Urothelium cell line (cell line): ENCODE results near the gene CCDC27.
"Not testable (repeated sequence)": the region's sequence is repeated elsewhere in the genome, so short reads cannot be mapped to it uniquely, and the experiment has no call there.

Experiments
- DNase-seq: peaks from one replicate; pipeline ENCODE4 v3.0.0; 2011; ENCODE audit warnings: low spot score, mixed read lengths
- FAIRE-seq: peaks from 2 replicates; lab custom pipeline; 2011; peaks lifted over from hg19 to GRCh38; lab: Jason Lieb, UNC

Gene CCDC27

DNA sequence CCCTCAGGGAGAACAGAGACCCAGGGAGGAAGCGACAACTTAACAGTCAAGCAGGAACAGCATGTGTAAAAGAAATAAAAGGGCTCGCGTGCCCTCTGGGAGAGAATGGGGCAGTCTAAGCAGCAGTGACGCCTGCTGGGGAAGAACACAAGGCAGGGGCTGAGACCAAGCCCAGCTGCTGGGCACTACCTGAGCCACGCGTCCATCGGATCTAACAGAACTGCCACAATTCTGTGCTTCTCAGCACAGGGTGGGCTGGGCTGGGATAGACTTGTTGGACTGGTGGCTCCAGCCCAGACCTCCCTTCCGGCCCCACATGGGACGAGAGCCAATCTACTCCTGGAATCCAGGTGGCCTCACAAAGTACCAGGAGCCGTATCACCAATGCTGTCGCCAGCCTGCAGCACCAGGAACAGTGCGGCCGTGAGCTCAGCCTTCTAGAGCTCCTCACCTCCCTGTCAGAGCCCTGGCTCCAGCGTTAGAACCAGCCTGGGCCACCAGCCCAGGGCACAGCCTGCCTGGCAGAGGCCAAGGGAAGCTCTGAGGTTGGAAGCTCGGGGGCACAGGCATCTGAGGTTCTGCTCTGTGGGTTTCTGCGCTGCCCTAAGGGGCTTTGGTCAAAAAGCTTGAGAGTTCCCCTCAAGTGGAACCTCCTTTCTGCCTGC is 36.6 kb downstream of the CCDC27 start:
- FAIRE-seq = no peak

DNA sequence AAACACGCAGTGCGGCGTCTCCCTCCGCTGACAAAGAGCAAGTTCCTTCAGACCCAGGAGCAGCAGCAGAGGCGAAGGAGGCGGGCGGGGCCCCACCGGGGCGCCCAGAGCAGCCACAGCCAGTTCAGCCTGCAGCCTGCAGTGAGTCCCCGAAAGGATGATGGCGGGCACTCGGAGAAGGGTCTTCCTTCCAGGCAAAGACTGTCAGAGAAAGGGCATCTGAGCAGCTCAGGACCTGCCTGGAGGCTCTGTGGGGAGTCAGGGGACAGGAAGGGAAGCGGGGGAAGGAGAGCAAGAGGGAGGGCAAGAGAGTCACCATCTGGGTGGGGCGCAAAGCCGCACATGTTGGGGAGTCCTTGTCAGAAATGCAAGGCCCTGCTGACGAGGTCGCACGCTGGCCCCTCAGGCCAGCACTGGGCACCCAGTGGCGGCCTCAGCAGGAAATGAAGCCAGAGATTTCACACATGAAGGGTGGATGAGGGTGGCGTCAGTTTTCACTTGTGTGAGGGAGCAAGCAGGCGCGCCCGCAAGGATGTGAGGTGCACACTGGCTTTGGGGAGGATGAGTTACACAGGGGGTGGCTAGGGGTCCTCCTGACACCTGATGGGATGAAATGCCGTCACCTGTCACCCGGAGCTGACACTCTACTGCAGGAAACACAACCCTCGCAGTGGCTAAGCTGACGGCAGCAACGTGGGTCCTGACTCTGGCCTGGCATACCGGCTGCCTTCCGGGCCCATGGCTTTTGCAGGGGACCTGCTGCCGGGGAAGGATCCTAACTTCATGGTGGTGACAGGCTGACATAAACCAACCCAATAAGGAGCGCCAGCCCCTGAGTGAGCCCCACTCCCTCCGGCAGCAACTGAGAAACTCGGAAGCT is 37.4 kb downstream of the CCDC27 start:
- FAIRE-seq = no peak
- DNase-seq = no peak

More for the DNA sequence above, 36.6 kb downstream of the CCDC27 start:
- no peak for DNase-seq

DNA sequence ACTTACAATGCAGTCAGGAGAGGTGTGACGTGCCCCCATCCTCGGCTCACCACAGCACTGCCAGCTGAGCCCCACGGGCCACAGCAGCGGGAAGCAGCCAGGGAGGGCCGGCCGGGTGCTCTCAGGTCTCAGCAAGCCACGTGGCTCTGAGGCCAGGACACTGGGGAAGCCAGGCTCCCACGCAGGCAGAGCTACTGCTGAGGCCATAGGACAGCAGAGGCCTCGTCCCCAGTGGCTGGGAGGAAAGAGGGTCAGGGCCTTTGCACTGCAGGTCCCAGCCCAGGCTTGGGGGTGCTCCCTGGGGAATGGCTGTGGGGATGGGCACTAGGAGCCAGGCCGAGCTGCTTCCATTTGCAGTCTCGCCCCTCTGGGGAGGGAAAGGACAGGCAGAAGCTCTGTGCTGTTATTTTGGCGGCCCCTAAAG is 38.3 kb downstream of the CCDC27 start:
- FAIRE-seq (no peak), DNase-seq (no peak)

DNA sequence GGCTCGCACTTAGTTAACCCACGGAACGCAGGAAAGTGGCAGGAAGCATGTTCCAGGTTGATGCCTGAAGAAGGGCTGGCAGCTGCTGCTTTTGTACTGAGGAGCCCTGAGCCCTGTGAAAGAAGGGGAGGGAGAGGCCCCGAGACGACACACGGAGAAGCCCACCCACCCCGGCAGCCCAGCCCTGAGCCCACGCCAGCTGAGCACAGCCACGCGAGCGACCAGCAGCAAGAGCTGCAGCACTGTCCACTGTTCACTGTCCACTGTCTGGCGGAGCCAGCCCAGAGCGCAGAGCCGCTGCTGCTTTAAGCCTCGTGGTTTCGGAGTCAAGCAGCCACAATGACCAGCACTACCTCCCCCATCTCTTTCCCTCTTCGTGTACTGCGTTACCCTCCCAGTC is 38.7 kb downstream of the CCDC27 start:
- no peak for DNase-seq
- no peak for FAIRE-seq

DNA sequence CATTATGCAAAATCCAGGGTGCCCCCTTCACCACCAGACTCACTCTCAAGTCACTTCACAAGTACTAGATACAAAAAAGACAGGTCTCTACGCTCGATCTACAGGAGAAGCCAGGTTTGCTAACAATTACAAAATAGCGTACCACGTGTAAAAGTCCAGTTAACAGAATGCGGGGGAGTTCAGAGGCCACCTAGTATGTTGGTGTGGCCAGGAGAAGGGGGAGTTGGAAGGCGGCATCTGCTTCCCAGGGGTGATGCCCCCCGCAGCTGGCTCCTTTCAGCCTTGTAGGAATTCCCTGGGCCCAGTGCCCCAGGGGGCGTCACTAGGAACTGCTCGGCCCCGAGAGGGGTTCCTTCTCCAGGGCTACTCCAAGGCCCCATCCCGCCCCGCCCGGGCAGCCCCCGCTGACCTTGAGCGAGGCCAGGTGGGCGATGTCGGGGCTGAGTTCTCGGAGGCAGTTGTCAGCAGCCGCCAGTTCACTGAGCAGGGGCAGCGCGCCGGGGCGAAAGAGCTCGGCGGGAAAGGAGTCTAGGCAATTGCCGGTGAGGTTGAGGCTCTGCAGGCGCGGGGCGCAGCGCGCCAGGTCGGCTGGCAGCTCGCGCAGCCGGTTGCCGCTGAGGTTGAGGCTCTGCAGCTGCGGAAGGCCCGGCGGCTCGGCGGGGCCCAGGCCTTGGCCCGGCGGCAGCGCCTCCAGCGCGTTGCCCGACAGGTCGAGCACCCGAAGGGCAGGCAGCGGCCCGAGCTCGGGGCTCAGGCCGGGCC is 43.4 kb downstream of the CCDC27 start:
- DNase-seq (no peak), FAIRE-seq (no peak)

DNA sequence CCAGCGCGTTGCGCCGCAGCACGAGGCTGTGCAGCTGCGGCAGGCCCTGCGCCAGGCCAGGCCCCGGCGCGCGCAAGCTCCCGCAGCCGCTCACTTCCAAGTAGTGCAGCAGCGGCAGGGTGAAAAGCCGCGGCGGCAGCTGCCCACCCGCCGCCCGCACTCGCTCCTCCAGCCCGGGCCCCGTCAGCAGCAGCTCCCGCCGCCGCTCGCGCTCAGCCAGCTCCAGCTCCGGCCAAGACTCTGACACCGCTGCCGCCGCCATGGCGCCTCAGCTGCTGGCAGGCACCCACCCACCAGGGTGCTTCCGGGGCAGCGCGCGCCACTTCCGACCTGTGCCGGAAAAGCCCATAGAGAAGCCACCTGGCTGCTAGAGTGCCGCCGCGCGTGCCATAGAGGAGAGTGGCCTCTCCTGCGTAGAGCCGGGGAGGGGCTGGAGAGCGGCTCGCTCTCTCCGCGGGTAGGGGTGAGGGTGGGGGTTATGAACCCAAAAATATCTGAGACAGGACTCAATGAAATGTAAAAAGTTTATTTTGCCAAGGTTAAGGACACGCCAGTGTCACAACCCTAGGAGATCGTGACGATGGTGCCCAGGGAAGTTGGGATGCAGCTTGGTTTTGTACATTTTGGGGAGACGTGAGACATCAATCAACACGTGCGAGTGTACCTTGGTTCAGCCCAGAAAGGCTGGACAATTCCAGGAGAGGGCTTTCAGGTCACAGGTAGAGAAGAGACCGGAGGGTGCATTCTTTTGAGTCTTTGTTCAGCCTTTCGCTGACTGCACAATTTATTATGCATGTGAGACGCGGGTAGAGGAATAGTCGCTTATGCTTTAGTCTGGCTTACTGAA is 44.2 kb downstream of the CCDC27 start, which contains the start of gene LRRC47:
TSS of gene LRRC47 (minus strand) at position 284 of the 847 bp plus-strand sequence. CDS start at position 262, 22 bp downstream.
- DNase-seq (peak; percentile 94), FAIRE-seq (no peak)

DNA sequence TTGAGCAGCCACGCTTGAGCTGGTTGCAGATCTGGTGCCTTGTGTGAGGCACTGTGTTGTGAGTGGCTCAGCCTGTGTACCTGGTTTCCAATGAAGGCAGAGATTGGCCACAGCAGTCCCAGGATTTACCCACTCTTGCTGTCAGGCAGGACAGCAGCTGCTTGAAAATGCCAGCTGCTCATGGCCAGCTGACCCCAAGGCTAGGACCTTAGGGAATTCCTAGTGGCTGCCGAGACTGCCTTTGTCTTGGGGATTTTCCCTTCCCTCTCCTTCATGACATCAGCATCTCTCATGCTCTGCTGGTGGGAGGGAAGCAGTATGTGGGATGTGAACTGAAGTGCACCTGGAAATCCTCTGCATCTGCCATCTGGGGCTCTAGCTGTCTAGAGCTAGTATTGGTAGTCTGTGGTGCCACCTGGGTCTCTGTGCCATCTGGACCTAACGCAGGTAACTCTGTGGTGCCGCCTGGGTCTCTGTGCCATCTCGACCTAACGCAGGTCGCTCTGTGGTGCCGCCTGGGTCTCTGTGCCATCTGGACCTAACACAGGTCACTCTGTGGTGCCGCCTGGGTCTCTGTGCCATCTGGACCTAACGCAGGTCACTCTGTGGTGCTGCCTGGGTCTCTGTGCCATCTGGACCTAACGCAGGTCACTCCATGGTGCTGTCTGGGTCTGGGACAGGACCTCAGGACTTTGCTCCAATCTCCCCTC is 47.9 kb downstream of the CCDC27 start:
- FAIRE-seq (no peak), DNase-seq (no peak)

DNA sequence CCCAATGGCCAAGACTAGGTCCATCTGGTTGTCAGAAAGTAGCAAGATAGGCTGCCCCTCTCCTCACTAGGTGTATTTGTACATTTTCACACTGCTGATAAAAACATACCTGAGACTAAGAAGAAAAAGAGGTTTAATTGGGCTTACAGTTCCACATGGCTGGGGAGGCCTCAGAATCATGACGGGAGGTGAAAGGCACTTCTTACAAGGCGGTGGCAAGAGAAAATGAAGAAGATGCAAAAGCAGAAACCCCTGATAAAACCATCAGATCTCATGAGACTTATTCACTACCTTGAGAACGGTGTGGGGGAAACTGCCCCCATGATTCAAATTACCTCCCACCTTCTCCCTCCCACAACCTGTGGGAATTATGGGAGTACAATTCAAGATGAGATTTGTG is 48.5 kb downstream of the CCDC27 start:
- DNase-seq, FAIRE-seq: not testable (repeated sequence)

DNA sequence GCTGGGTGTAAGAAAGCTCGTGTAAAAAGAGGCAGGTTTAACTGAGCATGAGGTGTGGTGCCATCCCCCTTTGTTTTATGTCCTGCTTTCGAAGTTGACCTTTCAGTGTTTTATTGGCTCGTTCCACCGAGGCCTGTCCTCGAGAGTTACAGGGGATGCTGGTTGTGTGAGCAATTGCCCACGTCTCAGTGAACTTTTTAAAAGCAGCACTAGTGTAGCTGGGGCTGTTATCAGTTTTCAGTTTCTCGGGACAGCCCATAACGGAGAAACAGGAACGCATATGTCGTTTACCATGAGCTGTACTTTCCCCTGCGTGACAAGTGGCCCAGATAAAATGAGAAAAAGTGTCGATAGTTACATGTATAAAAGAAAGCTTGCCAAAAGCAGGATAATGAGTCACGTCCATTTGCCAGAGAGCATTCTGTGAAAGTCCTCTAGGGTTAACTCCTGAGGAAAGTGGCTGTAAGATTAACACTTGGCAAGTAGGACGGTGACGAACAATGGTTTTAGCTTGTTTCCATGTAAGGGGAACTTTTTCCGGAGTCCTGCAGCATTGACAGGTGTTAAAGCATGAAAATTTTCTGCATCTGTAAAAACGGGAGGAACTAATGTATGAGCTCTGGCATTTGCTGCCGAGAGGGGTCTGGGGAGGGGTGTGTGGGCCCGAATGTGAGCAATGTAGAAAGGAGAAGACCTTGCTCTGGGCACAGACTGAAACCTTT is 51.8 kb downstream of the CCDC27 start:
- FAIRE-seq = no peak
- DNase-seq = no peak

DNA sequence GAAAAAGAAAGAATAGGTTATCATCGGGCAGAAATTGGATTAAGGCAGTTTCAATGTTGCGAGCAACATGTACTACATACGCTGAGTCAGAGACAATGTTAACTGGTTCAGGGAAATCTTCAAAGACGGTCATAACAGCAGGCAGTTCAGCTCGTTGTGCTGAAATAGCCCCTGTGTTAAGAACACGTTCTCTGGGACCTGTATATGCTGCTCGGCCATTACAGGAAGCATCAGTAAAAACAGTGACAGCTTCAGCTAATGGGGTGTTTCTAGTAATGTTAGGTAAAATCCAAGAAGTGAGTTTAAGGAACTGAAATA is 52.3 kb downstream of the CCDC27 start:
- not testable (repeated sequence) for DNase-seq, FAIRE-seq

DNA sequence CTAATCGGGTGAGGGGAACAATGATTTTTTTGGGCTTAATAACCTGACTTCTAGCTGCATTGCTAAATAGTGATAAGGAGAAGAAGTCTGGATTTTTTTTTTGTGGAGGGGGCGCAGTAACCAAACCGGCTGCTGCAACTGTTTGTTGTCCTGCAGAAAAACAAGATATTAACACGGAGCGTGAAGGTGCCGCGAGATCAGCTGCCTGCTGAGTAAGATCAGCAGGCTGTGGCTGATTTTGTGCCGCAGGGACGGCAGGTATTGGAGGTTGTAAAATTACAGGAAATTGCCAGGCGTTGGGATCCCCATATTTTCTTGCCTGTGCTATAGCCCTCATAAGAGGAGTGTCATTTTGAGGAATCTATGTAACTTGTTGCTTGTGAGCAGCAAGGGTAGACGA is 52.8 kb downstream of the CCDC27 start:
- FAIRE-seq (no peak), DNase-seq (no peak)

DNA sequence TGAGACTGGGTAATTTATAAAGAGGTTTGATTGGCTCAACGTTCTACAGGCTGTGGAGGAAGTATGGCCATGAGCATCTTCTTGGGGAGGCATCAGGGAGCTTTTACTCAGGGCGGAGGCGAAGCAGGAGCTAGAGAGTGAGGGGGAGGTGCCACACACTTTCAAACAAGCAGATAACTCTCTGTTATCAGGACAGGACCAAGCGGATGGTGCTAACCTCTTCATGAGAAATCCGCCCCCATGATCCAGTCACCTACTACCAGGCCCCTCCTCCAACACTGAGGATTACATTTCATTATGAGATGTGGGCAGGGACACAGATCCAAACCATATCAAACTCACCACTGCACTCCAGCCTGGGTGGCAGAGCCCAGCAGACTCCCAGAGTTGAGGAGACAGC is 55.5 kb downstream of the CCDC27 start:
- FAIRE-seq = no peak
- no peak for DNase-seq

DNA sequence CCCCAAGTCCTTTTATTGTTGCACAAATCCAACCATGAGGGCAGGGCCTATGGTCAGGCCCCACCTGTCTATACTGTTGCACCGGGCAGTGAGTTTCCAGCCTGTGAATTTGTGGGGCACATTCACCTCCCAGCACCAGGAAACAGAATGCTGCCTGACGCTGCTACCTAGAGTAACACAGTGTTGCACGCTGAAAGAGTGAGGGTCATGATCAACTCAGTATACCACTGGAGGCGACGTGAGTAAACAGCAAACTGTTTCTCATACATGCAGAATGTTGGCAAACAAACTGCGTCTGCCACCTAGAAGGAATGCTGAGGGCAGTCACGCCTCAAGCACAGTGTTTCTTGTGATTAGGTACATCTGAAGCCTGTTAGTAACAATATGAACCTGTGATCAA is 57.4 kb downstream of the CCDC27 start:
- DNase-seq (no peak), FAIRE-seq (no peak)

DNA sequence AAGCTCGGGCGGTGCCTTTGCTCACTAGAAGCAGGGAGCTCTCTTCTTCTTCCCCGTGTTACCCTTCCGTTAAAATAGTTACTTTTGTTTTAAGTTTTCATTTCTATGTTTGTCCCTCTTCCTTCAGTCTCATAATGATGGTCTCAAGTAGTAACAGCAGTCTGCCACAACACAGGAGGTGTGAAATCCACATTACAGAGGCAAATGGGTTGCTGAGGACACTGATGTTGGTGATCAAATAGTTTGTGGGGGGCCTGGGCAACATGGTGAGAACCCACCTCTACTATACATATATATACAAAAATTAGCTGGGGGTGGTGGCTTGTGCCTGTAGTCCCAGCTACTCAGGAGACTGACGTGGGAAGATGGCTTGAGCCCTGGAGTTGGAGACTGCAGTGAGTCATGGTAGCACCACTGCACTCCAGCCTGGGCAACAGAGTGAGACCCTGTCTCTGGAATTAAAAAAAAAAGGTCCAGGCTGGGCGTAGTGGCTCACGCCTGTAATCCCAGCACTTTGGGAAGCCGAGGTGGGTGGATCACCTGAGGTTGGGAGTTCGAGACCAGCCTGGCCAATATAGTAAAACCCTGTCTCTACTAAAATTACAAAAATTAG is 58.0 kb downstream of the CCDC27 start:
- FAIRE-seq, DNase-seq: not testable (repeated sequence)

DNA sequence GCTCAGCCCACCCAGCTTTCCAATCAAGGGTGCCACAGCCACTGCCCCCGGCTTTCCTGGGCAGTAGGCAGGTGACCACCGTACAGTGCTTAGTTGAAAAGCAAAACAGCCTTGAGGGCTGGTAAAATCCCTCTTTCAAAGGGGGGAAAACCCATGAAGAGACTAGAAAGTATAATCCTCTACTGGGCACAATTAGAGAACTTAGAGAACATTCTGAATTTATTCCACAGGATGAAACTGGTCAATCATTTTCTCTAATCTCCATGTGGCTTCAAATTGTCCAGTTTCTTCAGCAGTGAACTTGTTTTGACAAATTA is 59.3 kb downstream of the CCDC27 start:
- DNase-seq (no peak), FAIRE-seq (no peak)

DNA sequence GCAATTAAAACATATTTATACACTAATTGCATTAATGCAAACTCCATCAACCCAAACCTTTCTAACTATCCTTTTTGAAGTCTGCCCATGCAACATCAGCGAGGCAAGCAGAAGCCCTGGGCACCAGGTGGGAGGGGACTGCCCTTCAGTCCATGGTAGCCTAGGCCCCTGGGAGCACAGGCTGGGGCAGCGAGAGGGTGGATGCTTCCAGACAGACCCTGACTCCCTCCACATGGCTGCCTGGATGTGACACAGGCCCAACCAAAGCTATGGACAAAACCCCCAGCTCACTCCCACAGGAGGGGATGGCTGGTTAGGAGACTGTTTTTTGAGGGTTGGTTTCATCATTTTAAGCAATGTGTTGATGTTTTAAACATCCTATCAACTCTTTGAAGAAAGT is 61.8 kb downstream of the CCDC27 start:
- DNase-seq = no peak
- no peak for FAIRE-seq

DNA sequence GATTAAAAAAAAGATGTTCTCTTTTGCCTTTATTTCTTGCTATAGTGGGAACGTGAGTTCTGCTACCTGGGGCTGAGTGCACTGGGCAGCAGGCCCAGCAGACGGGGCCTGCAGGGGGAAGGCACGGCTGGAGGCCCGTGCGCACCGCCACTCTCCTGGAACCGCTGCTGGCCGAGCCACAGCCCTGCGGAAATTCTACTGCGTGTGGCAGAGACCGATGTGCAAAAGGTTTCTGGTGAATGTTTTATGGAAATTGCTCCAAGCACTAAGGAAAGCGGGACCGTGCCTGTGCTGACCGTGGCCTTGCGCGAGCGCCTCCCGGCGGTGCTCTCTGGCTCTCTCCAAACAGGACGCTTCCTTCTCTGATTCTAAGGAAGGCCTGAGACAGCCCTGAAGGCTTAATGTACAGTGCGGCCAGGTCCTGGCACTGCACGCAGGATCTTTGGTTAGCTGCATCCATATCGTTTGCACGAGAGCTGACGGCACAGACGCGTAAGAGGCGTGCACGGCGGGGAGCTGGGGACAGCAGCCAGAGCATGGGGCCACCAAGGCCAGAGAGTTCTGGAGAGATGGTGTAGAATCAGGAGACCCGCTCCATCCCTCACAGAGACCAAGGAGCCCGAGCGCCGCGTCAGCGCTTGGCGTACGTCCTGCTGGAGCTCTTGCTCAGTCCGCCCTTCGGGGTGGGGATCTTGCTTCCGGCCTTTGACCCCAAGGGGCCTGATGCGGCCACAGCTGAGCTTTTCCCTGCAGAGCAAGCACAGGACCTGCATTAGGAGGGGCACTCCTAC is 62.7 kb downstream of the CCDC27 start:
- DNase-seq (no peak), FAIRE-seq (no peak)
